Measurements from ENCODE around the gene AKR1B1.

DNA sequence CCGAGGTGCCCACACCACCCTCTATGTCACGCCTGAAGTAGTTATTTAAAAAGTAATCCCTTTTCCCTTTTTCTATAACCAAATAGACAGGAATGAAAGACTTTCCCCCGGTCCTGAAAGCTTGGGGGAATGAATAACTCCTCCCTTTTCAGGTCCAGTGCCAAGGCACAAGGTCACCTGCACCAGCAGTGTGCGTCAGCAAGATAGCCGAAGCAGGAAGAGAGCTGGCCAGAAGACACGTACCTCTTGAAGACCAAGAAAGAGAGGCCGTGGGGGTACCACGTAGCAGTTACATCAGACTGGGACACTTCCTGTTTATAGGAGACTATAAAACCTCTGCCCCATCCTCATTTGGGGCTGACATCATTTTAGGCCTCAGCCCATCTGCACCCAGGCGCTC, 10.7 kb upstream of the AKR1B1 start:
- TF ChIP-seq, protein P1, sequence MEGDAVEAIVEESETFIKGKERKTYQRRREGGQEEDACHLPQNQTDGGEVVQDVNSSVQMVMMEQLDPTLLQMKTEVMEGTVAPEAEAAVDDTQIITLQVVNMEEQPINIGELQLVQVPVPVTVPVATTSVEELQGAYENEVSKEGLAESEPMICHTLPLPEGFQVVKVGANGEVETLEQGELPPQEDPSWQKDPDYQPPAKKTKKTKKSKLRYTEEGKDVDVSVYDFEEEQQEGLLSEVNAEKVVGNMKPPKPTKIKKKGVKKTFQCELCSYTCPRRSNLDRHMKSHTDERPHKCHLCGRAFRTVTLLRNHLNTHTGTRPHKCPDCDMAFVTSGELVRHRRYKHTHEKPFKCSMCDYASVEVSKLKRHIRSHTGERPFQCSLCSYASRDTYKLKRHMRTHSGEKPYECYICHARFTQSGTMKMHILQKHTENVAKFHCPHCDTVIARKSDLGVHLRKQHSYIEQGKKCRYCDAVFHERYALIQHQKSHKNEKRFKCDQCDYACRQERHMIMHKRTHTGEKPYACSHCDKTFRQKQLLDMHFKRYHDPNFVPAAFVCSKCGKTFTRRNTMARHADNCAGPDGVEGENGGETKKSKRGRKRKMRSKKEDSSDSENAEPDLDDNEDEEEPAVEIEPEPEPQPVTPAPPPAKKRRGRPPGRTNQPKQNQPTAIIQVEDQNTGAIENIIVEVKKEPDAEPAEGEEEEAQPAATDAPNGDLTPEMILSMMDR (IDR thresholded peaks at IDR 0.05): no peak
- TF ChIP-seq ZFX (IDR thresholded peaks at IDR 0.05; ENCODE audit: borderline replicate concordance): no peak

Data from 22Rv1 (cell line).